Glomerular visceral epithelial cell (primary cell): ENCODE measurements around the gene RASAL1.

ENCODE experiments used
- DNase-seq: peaks from one replicate; pipeline ENCODE4 v3.0.0-alpha.2; 2016; ENCODE audit errors: extremely low spot score

RASAL1 gene

GRCh38 chr12:113162102-113163029, 26.8 kb upstream of the RASAL1 start:
- peak; percentile 22 for DNase-seq

GRCh38 chr12:113161415-113162016, 26.0 kb upstream of the RASAL1 start:
- DNase-seq: no peak

- DNase-seq: no peak
Measured at GRCh38 chr12:113159937-113160336, 24.4 kb upstream of the RASAL1 start.

- no peak for DNase-seq
Measured at GRCh38 chr12:113158439-113159203, 23.1 kb upstream of the RASAL1 start.

GRCh38 chr12:113157218-113157859, 21.8 kb upstream of the RASAL1 start:
- no peak for DNase-seq

GRCh38 chr12:113155646-113156045, 20.1 kb upstream of the RASAL1 start:
- DNase-seq: no peak

- no peak for DNase-seq
Measured at GRCh38 chr12:113155060-113155459, 19.5 kb upstream of the RASAL1 start.

GRCh38 chr12:113154351-113154973, 18.9 kb upstream of the RASAL1 start:
- no peak for DNase-seq

GRCh38 chr12:113152835-113153814, 17.6 kb upstream of the RASAL1 start:
- DNase-seq: peak; percentile 85

GRCh38 chr12:113152196-113152834, 16.8 kb upstream of the RASAL1 start:
- no peak for DNase-seq

GRCh38 chr12:113151655-113152054, 16.1 kb upstream of the RASAL1 start:
- DNase-seq: no peak

GRCh38 chr12:113149361-113150150, 14.0 kb upstream of the RASAL1 start, which contains the start of gene CFAP73:
Gene CFAP73, plus strand, starts transcription at chr12:113149724. Its CDS starts 134 bp downstream, at chr12:113149858.
- DNase-seq: peak; percentile 93

GRCh38 chr12:113146999-113147398, 11.4 kb upstream of the RASAL1 start:
- no peak for DNase-seq

- no peak for DNase-seq
Measured at GRCh38 chr12:113145720-113146551, 10.4 kb upstream of the RASAL1 start.

GRCh38 chr12:113144806-113145205, 9.2 kb upstream of the RASAL1 start:
- no peak for DNase-seq

GRCh38 chr12:113143959-113144358, 8.4 kb upstream of the RASAL1 start:
- DNase-seq: no peak

GRCh38 chr12:113142886-113143332, 7.3 kb upstream of the RASAL1 start:
- DNase-seq: no peak
